Measurements from ENCODE around the gene G6PD. TPM values are rescaled to one million over a fixed set of nuclear protein-coding genes. Genes with fewer than 3 reads are reported as not detected.

G6PD gene
- total RNA-seq, 1 experiment from 2014 or later, result 72.8 TPM

DNA sequence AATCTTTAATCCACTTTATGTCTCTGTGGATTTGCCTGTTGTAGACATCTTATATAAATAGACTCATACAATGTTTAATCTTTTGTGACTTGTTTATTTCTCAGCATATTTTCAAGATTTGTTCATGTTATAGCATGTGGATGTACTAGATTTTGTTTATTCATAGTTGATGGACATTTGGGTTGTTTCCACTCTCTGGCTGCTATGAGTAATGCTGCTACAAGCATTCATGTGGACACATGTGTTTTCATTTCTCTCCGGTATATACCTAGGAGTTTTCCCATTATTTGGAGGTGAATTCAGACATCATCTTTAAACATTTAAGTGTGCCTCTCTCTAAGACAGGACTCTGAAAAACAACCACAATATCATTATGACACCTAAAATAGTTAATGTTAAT is 3.1 kb upstream of the G6PD start:
- Mint-ChIP-seq H3K27me3 (ENCODE audit: low read depth) (no peaks in the 10 kb centered on the region), H3K36me3 (peaks cover 7% of the 10 kb centered on the region), H3K4me1 (peaks cover 11% of the 10 kb centered on the region), H3K4me3 (no peak overlapping the region), H3K9me3 (no peaks in the 10 kb centered on the region), H3K27ac (0 out of 2 replicates have a peak overlapping the region, but pooled peaks have one; percentile 38)
- ATAC-seq (no peak), DNase-seq (ENCODE audit: low spot score) (no peak)
- CTCF ChIA-PET, result no interaction called here
- POLR2A ChIA-PET, result no interaction called here
- TF ChIP-seq E2F5 (CRISPR knock-in tag; IDR thresholded peaks at IDR 0.05), result no peak
- no peak for TF ChIP-seq ZBTB21 (CRISPR knock-in tag; IDR thresholded peaks at IDR 0.05; ENCODE audit: borderline replicate concordance)
- no peak for TF ChIP-seq ZNF232 (CRISPR knock-in tag; IDR thresholded peaks at IDR 0.05)
- TF ChIP-seq, protein P1, sequence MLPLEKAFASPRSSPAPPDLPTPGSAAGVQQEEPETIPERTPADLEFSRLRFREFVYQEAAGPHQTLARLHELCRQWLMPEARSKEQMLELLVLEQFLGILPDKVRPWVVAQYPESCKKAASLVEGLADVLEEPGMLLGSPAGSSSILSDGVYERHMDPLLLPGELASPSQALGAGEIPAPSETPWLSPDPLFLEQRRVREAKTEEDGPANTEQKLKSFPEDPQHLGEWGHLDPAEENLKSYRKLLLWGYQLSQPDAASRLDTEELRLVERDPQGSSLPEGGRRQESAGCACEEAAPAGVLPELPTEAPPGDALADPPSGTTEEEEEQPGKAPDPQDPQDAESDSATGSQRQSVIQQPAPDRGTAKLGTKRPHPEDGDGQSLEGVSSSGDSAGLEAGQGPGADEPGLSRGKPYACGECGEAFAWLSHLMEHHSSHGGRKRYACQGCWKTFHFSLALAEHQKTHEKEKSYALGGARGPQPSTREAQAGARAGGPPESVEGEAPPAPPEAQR (CRISPR knock-in tag; IDR thresholded peaks at IDR 0.05), result no peak
- TF ChIP-seq RELA (CRISPR knock-in tag; IDR thresholded peaks at IDR 0.05; ENCODE audit: borderline replicate concordance), result no peak
- TF ChIP-seq ATF1 (CRISPR knock-in tag; IDR thresholded peaks at IDR 0.05), result no peak
- TF ChIP-seq MYBL2 (CRISPR knock-in tag; IDR thresholded peaks at IDR 0.05), result no peak
- TF ChIP-seq MXD4 (CRISPR knock-in tag; IDR thresholded peaks at IDR 0.05; ENCODE audit: borderline replicate concordance), result no peak
- TF ChIP-seq NFE2L1 (CRISPR knock-in tag; IDR thresholded peaks at IDR 0.05), result no peak
- TF ChIP-seq ZNF512 (CRISPR knock-in tag; IDR thresholded peaks at IDR 0.05; ENCODE audit: borderline replicate concordance), result no peak
- TF ChIP-seq ESRRA (CRISPR knock-in tag; IDR thresholded peaks at IDR 0.05; ENCODE audit: borderline replicate concordance), result no peak
- TF ChIP-seq, protein P2, sequence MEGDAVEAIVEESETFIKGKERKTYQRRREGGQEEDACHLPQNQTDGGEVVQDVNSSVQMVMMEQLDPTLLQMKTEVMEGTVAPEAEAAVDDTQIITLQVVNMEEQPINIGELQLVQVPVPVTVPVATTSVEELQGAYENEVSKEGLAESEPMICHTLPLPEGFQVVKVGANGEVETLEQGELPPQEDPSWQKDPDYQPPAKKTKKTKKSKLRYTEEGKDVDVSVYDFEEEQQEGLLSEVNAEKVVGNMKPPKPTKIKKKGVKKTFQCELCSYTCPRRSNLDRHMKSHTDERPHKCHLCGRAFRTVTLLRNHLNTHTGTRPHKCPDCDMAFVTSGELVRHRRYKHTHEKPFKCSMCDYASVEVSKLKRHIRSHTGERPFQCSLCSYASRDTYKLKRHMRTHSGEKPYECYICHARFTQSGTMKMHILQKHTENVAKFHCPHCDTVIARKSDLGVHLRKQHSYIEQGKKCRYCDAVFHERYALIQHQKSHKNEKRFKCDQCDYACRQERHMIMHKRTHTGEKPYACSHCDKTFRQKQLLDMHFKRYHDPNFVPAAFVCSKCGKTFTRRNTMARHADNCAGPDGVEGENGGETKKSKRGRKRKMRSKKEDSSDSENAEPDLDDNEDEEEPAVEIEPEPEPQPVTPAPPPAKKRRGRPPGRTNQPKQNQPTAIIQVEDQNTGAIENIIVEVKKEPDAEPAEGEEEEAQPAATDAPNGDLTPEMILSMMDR (IDR thresholded peaks at IDR 0.05), result no peak
- TF ChIP-seq ZNF281 (CRISPR knock-in tag; IDR thresholded peaks at IDR 0.05), result no peak
- TF ChIP-seq ZNF121 (CRISPR knock-in tag; IDR thresholded peaks at IDR 0.05), result no peak
- TF ChIP-seq FOXP4 (CRISPR knock-in tag; IDR thresholded peaks at IDR 0.05), result no peak
- no peak for TF ChIP-seq ZNF532 (CRISPR knock-in tag; IDR thresholded peaks at IDR 0.05; ENCODE audit: borderline replicate concordance)
- no peak for TF ChIP-seq IRF2 (CRISPR knock-in tag; IDR thresholded peaks at IDR 0.05; ENCODE audit: borderline replicate concordance, low read depth)
